Neuronal stem cell (in vitro differentiated cells): ENCODE results near the gene FABP2. TPM values are rescaled to one million over a fixed set of nuclear protein-coding genes. Genes with fewer than 3 reads are reported as not detected.

ENCODE experiments used
- DNase-seq: peaks from one replicate; pipeline ENCODE4 v3.0.0-alpha.2; 2013; ENCODE audit warnings: low spot score
- H2AFZ ChIP-seq: one replicate; pipeline ENCODE4 v1.6.1; 2013; ENCODE audit warnings: mild to moderate bottlenecking, low read length, inconsistent platforms
- H2AK5ac ChIP-seq: 2 replicates; pipeline ENCODE4 v1.6.1; 2013; ENCODE audit warnings: low read depth, mild to moderate bottlenecking, inconsistent platforms, low read length, moderate library complexity, mixed read lengths
- H2BK120ac ChIP-seq: 2 replicates; pipeline ENCODE4 v1.6.1; 2013; ENCODE audit warnings: low read depth, mild to moderate bottlenecking, inconsistent platforms, low read length, moderate library complexity, mixed read lengths
- H2BK12ac ChIP-seq: one replicate; pipeline ENCODE4 v1.6.1; 2013; ENCODE audit warnings: low read length, inconsistent platforms
- H2BK15ac ChIP-seq: 2 replicates; pipeline ENCODE4 v1.6.1; 2013; ENCODE audit warnings: mild to moderate bottlenecking, low read length, inconsistent platforms, mixed read lengths
- H2BK5ac ChIP-seq: one replicate; pipeline ENCODE4 v1.6.1; 2013; ENCODE audit warnings: inconsistent platforms, mild to moderate bottlenecking, low read length, moderate library complexity
- H3K14ac ChIP-seq: one replicate; pipeline ENCODE4 v1.6.1; 2013; ENCODE audit warnings: low read length, inconsistent platforms
- H3K18ac ChIP-seq: 2 replicates; pipeline ENCODE4 v1.6.1; 2013; ENCODE audit warnings: low read length, inconsistent platforms
- H3K23ac ChIP-seq: 2 replicates; pipeline ENCODE4 v1.6.1; 2013; ENCODE audit warnings: low read depth, mild to moderate bottlenecking, mixed read lengths, low read length, inconsistent platforms; ENCODE audit not compliant: poor library complexity
- H3K27ac ChIP-seq: replicated peaks from 3 replicates; pipeline ENCODE4 v1.5.1; 2013; ENCODE audit warnings: low read length, inconsistent platforms
- H3K27me3 ChIP-seq, 3 experiments: 2 replicates each; pipeline ENCODE4 v1.6.1; 2013; ENCODE audit warnings: low read length in 3 of 3, mild to moderate bottlenecking in 2 of 3, inconsistent platforms in 1 of 3, low read depth in 1 of 3, mixed read lengths in 1 of 3, moderate library complexity in 1 of 3; ENCODE audit not compliant: control insufficient read depth in 3 of 3, insufficient read depth in 3 of 3
- H3K36me3 ChIP-seq, 2 donors: replicated peaks in 1 of 2; 2 replicates each; pipeline ENCODE4 v1.6.1; 2013; ENCODE audit warnings: low read length in 2 of 2; ENCODE audit not compliant: control insufficient read depth in 2 of 2, insufficient read depth in 2 of 2
- H3K4ac ChIP-seq: 2 replicates; pipeline ENCODE4 v1.6.1; 2013; ENCODE audit warnings: inconsistent platforms, mild to moderate bottlenecking, low read length, moderate library complexity
- H3K4me1 ChIP-seq, 2 donors: 1 replicate in 1 of 2; 2 replicates in 1 of 2; pipeline ENCODE4 v1.6.1; 2013; ENCODE audit warnings: low read length in 2 of 2, low read depth in 1 of 2; ENCODE audit not compliant: control insufficient read depth in 2 of 2, insufficient read depth in 1 of 2
- H3K4me2 ChIP-seq: one replicate; pipeline ENCODE4 v1.6.1; 2013; ENCODE audit warnings: mild to moderate bottlenecking, low read length, inconsistent platforms; ENCODE audit not compliant: insufficient read depth, poor library complexity, severe bottlenecking
- H3K4me3 ChIP-seq, 2 donors: 2 replicates each; pipeline ENCODE4 v1.5.1; 2013; ENCODE audit warnings: low read length in 2 of 2, mild to moderate bottlenecking in 2 of 2, inconsistent platforms in 1 of 2, moderate library complexity in 1 of 2
- H3K79me1 ChIP-seq: one replicate; pipeline ENCODE4 v1.6.1; 2013; ENCODE audit warnings: low read depth, mild to moderate bottlenecking, inconsistent platforms, low read length, moderate library complexity
- H3K9ac ChIP-seq: one replicate; pipeline ENCODE4 v1.6.1; 2013; ENCODE audit warnings: mild to moderate bottlenecking, low read depth, low read length, inconsistent platforms; ENCODE audit not compliant: poor library complexity
- H3K9me3 ChIP-seq, 2 donors: replicated peaks in 1 of 2; 2 replicates each; pipeline versions ENCODE3 to v1.6.1; 2013; ENCODE audit warnings: low read length in 2 of 2, mild to moderate bottlenecking in 2 of 2, inconsistent platforms in 1 of 2, low read depth in 1 of 2, mixed read lengths in 1 of 2, moderate library complexity in 1 of 2; ENCODE audit not compliant: control insufficient read depth in 2 of 2, insufficient read depth in 1 of 2
- H4K8ac ChIP-seq: one replicate; pipeline ENCODE4 v1.6.1; 2013; ENCODE audit warnings: low read depth, mild to moderate bottlenecking, inconsistent platforms, low read length, moderate library complexity
- H4K91ac ChIP-seq: one replicate; pipeline ENCODE4 v1.6.1; 2013; ENCODE audit warnings: low read length, low read depth, mild to moderate bottlenecking, inconsistent platforms; ENCODE audit not compliant: poor library complexity
- WGBS, 2 donors: extraction: QIAGEN DNeasy Blood & Tissue Kit; methylation state at CpG; one replicate each; pipeline ENCODE4 v1.1.7; 2013; ENCODE audit warnings: missing lambda C conversion rate in 2 of 2, mixed read lengths in 1 of 2; ENCODE audit not compliant: insufficient read length in 2 of 2, insufficient replicate concordance in 1 of 2; ENCODE audit errors: extremely low coverage in 2 of 2; 5-methylcytosine and 5-hydroxymethylcytosine counted together
- small RNA-seq: library from polyadenylated mRNA; stranded (forward); fragments of <200 nt; extraction: miRNeasy Mini kit (QIAGEN cat#:217004); gene quantifications from one replicate; pipeline ENCODE3, GENCODE V24; 2013; ENCODE audit not compliant: insufficient read depth

Gene FABP2

GRCh38 chr4:119271361-119272085 is 50.4 kb downstream of the FABP2 start:
- Histone ChIP-seq H3K4me1 (no peaks in the 10 kb centered on the region), H3K18ac (no peak overlapping the region), H3K9ac (no peak overlapping the region), H3K4me2 (no peak overlapping the region), H3K4me3 (no peak overlapping the region), H2BK15ac (no peak overlapping the region), H3K14ac (no peak overlapping the region), H2BK120ac (no peak overlapping the region), H3K79me1 (no peaks in the 10 kb centered on the region), H4K91ac (no peak overlapping the region), H2BK12ac (no peak overlapping the region), H2AFZ (no peak overlapping the region), H2AK5ac (no peak overlapping the region), H3K23ac (no peak overlapping the region), H3K36me3 (no peaks in the 10 kb centered on the region), H2BK5ac (no peak overlapping the region), H3K27ac (no peak overlapping the region), H4K8ac (no peak overlapping the region), H3K9me3 (no peaks in the 10 kb centered on the region), H3K27me3 (no peaks in the 10 kb centered on the region), H3K4ac (no peak overlapping the region)
- no CpG with 5 or more reads among the region's 6 CpGs for WGBS, 2 donors
- no peak for DNase-seq

- Histone ChIP-seq H3K4ac (no peak overlapping the region), H3K14ac (no peak overlapping the region), H3K27ac (no peak overlapping the region), H3K4me1 (no peaks in the 10 kb centered on the region), H3K36me3 (no peaks in the 10 kb centered on the region), H3K4me3 (no peak overlapping the region), H4K8ac (no peak overlapping the region), H2BK12ac (no peak overlapping the region), H3K23ac (no peak overlapping the region), H3K9ac (no peak overlapping the region), H3K4me2 (no peak overlapping the region), H2BK120ac (no peak overlapping the region), H2BK15ac (no peak overlapping the region), H3K18ac (no peak overlapping the region), H3K9me3 (no peaks in the 10 kb centered on the region), H2AFZ (no peak overlapping the region), H4K91ac (no peak overlapping the region), H3K27me3 (no peaks in the 10 kb centered on the region), H2AK5ac (no peak overlapping the region), H2BK5ac (no peak overlapping the region), H3K79me1 (no peaks in the 10 kb centered on the region)
- no peak for DNase-seq
- no CpG with 5 or more reads among the region's 3 CpGs for WGBS, 2 donors
Observed at GRCh38 chr4:119268466-119268865, 53.5 kb downstream of the FABP2 start.

Small RNA genes lying within 50 kb of the gene (small RNA-seq; reads per million reads assigned to genes)
- gene RNU4-33P: not detected
